Measurements from ENCODE around the gene SLC9A4.
A peak's percentile ranks its signal among the peaks of the same experiment; 100 is the strongest.

SLC9A4 gene

GRCh38 chr2:102438111-102438510 is 34.9 kb upstream of the SLC9A4 start:
- DNase-seq (ENCODE audit: extremely low read depth, low read depth), result no peak
- no peak overlapping the region for H3K4me3 ChIP-seq (replicated peaks; ENCODE audit: low read depth, low read length)
- no peak for TF ChIP-seq CTCF (IDR thresholded peaks at IDR 0.05; ENCODE audit: low read depth, low read length, missing control alignments)

- no peak overlapping the region for H3K4me3 ChIP-seq (replicated peaks; ENCODE audit: low read depth, low read length)
- DNase-seq (ENCODE audit: extremely low read depth, low read depth), result no peak
Observed at GRCh38 chr2:102438578-102438977, 34.4 kb upstream of the SLC9A4 start.

DNA sequence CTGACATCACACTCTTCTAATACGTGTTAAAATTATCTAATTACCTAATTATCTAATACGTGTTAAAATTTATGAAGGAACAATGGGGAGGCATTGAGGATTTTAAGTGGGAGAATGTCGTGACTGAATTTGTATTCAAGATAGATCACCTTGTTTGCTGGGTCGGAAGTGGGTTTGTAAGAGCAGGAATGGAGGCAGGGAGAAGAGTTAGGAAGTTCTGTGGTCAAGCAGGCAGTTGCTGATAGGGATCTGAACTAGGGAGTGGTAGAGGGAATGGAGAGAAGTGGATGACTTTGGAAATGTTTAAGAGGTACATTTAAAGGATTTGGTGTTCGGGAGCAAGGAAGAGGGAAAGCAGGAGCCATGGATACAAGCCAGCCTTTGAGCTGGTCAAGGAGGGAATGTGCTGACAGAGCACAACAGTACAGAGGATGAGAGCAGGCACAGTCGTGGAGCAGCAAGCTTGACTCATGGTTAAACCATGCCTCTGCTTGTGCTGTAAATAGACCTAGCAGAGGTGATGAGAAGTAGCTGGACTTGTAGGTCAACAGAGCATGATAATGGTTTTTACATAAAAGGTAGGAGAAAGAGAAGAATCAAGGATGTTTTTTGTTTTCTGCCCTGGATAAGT is 33.8 kb upstream of the SLC9A4 start:
- no peak for DNase-seq (ENCODE audit: extremely low read depth, low read depth)
- no peak overlapping the region for H3K4me3 ChIP-seq (replicated peaks; ENCODE audit: low read depth, low read length)
- no peak for TF ChIP-seq CTCF (IDR thresholded peaks at IDR 0.05; ENCODE audit: low read depth, low read length, missing control alignments)

More at GRCh38 chr2:102438578-102438977, 34.4 kb upstream of the SLC9A4 start:
- no peak for TF ChIP-seq CTCF (IDR thresholded peaks at IDR 0.05; ENCODE audit: low read depth, low read length, missing control alignments)

- H3K4me3 ChIP-seq (replicated peaks; ENCODE audit: low read depth, low read length), result no peak overlapping the region
- peak; percentile 64 for TF ChIP-seq CTCF (IDR thresholded peaks at IDR 0.05; ENCODE audit: low read depth, low read length, missing control alignments)
- DNase-seq (ENCODE audit: extremely low read depth, low read depth), result no peak
Observed at GRCh38 chr2:102442967-102443828, 29.8 kb upstream of the SLC9A4 start.

GRCh38 chr2:102444233-102444632 is 28.8 kb upstream of the SLC9A4 start:
- DNase-seq (ENCODE audit: extremely low read depth, low read depth), result no peak
- TF ChIP-seq CTCF (IDR thresholded peaks at IDR 0.05; ENCODE audit: low read depth, low read length, missing control alignments), result no peak
- no peak overlapping the region for H3K4me3 ChIP-seq (replicated peaks; ENCODE audit: low read depth, low read length)

DNA sequence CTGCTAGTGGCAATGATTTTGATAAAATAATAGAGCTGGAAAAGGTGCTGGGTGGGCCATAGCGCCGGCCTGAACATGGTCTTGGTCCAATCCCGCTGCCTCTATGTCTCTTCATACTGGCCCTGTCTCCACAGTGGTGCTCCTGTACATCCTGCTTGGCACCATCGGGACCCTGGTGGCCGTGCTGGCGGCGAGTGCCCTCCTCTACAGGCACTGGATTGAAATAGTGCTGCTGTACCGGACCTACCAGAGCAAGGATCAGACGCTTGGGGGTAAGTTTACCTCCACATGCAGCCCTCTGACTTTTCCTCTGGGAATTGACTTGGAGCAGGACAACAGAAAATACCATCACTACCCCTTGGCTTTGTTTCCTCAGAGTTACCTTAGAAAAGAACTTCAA is 26.1 kb upstream of the SLC9A4 start:
- no peak for DNase-seq (ENCODE audit: extremely low read depth, low read depth)
- TF ChIP-seq CTCF (IDR thresholded peaks at IDR 0.05; ENCODE audit: low read depth, low read length, missing control alignments), result no peak

More for the DNA sequence above, 26.1 kb upstream of the SLC9A4 start:
- H3K4me3 ChIP-seq (replicated peaks; ENCODE audit: low read depth, low read length), result no peak overlapping the region
